T47D (cell line): ENCODE results near the gene OR14A2.
"Not testable (repeated sequence)": the region's sequence is repeated elsewhere in the genome, so short reads cannot be mapped to it uniquely, and the experiment has no call there.

Experiments
- DNase-seq, 2 experiments: peaks; one replicate each; pipeline versions ENCODE4 v3.0.0 to v3.0.0-alpha.2; 2011 to 2012; ENCODE audit warnings: low read depth in 1 of 2, low spot score in 1 of 2
- JUND ChIP-seq: IDR thresholded peaks from 2 replicates; pipeline ENCODE4 v1.6.1; 2012; ENCODE audit warnings: low read depth
- in situ Hi-C: cut with HindIII; loops from 2 replicates; pipeline ENCODE4 v1.10.0; 2016; ENCODE audit warnings: low sequenced_read_pairs, low pct_unique_long_range_greater_than_20kb

Gene OR14A2

DNA sequence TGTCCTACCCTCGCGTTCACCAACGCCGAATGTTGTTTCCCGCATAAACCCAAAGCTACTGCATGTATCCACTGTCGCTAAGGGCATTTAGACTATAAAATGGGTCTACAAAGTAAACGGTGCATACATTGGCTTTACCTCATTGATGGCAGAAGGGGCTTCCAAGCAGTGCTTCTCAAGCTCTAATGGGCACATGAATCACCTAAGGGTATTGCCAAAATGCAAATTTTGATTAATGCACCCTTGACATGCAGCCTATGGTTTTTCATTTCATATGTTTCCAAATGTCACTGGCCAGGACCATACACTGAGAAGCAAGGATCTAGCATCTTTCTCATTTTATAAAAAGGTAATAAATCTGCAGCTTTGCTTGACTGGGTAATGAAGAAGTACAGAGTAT lies 34.2 kb downstream of the OR14A2 start:
- in situ Hi-C loops: no loop called here
- TF ChIP-seq JUND: no peak
- no peak for DNase-seq

GRCh38 chr1:247710681-247711080 lies 37.3 kb downstream of the OR14A2 start:
- in situ Hi-C loops, DNase-seq: not testable (repeated sequence)

GRCh38 chr1:247701338-247701737 lies 46.6 kb downstream of the OR14A2 start:
- in situ Hi-C loops: no loop called here
- no peak for DNase-seq
- TF ChIP-seq JUND: no peak

DNA sequence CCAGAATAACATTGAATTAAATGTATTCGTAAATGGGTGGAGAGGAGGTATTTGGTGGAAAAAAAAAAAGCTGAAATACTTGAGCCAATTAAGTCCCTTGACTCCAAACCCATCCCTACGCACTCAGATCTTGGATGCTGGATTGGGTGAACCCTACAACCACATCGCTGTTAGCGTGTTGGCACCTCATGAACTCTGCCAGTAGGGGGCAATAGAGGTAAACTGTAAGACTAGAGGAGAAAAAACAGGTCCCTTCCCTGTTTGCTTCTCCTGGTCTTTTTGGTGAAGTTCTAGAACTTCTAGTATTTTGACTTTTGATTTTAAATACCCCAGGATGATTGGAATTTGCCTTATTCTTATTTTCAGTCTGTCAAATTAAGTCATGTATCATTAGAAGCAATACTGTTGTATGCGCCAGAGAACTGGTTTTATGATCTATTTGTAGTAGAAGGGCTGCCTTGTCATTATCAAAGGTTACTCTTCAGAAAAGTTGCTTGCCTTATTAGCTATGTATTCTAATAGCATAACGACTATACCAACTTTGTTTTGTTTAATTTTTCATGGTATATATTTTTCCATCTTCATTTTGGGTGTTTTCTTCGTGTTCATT lies 66.5 kb downstream of the OR14A2 start:
- in situ Hi-C loops: no loop called here
- TF ChIP-seq JUND: no peak
- DNase-seq: peak; percentile 10 to 77

GRCh38 chr1:247680171-247680570 lies 67.8 kb downstream of the OR14A2 start:
- TF ChIP-seq JUND: no peak
- in situ Hi-C loops: no loop called here

GRCh38 chr1:247679639-247680038 lies 68.3 kb downstream of the OR14A2 start, which contains the start of gene OR13G1:
TSS of gene OR13G1 (minus strand) at chr1:247679739. CDS start at chr1:247673041, 6,698 bp downstream.
- in situ Hi-C loops: no loop called here
- no peak for DNase-seq
- TF ChIP-seq JUND: no peak

More at GRCh38 chr1:247680171-247680570, 67.8 kb downstream of the OR14A2 start:
- DNase-seq: peak in 1 of 2 experiments; percentile 80
